Glomerular visceral epithelial cell (primary cell): ENCODE results near the gene GDF2.
A peak's percentile ranks its signal among the peaks of the same experiment; 100 is the strongest.

ENCODE experiments used
- DNase-seq: peaks from one replicate; pipeline ENCODE4 v3.0.0-alpha.2; 2016; ENCODE audit errors: extremely low spot score

GDF2 gene

DNA sequence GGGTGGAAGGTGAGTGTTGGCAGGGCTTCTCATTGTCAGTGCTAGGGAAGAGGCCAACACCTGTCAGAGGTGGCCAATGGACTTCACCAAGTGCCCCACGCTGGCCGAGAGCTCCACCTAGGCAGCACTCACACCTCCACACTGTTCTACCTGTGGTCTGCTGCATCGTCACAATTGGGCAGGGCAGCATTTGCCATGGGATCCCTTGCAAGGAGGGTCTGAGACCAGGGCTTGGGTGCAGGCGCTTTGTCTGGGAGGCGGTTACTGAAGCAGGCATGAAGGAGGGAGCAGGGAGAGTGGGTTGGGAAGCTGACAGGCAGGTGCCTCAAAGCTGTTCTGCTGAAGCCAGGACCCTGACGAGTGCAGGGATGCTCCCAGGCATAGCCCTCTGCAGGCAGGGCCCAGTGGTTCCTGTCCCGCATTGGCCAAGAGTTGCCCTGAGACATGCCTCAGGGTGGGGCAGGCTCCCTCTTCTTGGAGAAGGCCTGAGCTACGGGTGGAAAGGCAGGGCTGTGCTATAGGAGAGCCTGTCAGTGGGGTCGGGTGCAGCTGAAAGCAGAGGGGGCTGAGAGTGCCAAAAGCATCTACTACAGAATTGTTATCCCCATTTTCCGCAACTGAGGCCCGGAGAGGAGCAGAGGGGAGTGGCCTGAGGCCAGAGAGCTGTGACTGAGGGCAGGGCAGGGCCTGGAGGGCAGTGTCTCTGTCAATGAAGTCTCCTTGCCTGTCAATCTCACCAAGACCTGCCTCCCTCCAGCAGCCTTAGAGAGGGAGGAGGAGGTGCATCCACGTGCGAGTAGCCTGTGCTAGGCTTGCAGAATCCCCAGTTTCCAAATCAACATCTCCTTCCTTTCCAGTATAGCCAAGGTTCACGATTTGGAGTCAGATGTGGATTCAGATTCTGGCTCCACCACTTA, 29.9 kb downstream of the GDF2 start:
- no peak for DNase-seq

- no peak for DNase-seq
Measured at GRCh38 chr10:47353351-47353750, 31.1 kb downstream of the GDF2 start.

DNA sequence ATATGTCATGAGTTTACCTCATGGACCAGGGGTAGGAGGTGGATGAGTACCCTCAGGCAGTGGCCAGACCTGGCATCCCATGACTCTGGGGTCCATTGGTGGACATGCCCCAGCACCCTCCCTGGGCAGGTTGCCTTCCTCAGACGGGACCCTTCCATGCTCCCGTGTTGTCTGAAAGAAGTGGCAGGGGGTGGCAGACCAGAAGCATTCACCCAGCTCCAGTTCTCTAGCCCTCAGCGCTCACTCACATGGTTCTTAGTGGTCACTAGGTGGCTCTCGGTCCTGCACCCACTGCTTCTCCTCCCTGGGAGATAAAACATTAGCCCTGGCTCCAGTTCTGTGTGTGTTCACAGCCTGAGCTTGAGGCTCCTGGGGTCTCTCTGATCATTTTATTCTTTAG, 31.9 kb downstream of the GDF2 start:
- peak; percentile 17 for DNase-seq

DNA sequence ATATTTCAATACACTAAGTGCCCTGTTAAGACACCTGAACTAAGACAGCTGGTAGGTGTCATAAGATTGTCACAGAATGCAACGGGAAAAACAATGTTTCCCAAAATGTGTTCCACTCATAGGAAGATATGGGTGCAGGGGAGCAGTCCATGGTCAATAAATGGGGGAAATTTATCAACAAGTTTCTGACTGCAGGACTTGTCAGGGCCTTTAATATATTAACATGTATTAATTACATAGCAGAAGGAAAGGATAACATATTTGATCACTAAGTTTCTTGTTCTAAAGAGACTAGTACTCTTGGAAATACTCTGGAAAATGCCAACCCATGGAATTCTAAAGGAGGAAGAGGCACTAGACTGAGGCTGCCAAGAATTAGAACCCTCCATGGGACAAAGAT, 32.6 kb downstream of the GDF2 start:
- DNase-seq = no peak

DNA sequence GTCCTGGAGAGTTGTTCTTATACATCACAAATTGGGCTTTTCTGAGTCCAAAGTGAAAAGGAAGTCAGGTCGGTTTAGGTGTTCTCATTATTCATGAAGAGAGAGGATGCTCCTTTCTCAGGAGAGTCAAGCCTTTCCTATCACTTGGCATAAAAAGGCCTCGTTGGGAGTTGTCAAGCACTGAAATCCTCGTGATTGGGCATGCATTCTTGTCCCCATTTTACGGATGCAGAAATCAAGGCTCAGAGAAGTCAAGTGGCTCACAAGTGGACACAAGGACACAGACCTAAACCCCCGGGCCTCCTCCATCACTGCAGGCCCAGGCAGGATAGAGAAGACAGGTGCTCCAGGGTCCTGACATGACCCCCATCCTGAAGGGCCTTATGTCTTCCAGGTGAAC, 34.5 kb downstream of the GDF2 start:
- no peak for DNase-seq

DNA sequence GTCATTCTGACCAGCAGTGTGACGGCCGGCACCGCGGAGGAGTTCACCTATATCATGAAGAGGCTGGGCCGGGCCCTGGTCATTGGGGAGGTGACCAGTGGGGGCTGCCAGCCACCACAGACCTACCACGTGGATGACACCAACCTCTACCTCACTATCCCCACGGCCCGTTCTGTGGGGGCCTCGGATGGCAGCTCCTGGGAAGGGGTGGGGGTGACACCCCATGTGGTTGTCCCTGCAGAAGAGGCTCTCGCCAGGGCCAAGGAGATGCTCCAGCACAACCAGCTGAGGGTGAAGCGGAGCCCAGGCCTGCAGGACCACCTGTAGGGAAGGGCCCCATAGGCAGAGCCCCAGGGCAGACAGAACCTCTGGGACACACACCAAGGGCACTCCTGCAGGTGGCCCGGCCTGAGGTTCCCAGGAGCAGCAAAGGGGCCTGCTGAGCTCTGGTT, 34.9 kb downstream of the GDF2 start:
- DNase-seq = no peak

GRCh38 chr10:47357911-47358310, 35.7 kb downstream of the GDF2 start:
- no peak for DNase-seq

DNA sequence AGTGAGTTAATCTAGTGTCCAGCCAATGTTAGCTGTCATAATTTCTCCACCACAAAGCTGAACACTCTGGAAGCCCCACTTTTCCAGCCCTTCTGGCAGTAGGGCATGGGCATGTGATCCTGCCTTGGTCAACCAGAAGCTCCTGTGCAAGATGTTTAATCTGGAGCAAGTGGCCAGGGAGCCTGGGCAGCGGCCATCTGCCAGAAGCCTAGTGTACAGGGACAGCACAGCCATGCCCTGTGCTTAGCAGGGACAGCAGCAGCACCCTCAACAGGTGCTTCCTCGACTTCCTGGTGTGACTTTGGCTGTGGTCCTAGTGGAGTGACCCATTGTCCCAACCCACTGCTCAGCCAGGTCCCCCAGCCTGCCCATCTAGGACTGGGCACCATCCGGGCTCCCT, 36.2 kb downstream of the GDF2 start:
- DNase-seq = no peak

- DNase-seq = no peak
Measured at GRCh38 chr10:47359101-47359500, 36.8 kb downstream of the GDF2 start.

DNA sequence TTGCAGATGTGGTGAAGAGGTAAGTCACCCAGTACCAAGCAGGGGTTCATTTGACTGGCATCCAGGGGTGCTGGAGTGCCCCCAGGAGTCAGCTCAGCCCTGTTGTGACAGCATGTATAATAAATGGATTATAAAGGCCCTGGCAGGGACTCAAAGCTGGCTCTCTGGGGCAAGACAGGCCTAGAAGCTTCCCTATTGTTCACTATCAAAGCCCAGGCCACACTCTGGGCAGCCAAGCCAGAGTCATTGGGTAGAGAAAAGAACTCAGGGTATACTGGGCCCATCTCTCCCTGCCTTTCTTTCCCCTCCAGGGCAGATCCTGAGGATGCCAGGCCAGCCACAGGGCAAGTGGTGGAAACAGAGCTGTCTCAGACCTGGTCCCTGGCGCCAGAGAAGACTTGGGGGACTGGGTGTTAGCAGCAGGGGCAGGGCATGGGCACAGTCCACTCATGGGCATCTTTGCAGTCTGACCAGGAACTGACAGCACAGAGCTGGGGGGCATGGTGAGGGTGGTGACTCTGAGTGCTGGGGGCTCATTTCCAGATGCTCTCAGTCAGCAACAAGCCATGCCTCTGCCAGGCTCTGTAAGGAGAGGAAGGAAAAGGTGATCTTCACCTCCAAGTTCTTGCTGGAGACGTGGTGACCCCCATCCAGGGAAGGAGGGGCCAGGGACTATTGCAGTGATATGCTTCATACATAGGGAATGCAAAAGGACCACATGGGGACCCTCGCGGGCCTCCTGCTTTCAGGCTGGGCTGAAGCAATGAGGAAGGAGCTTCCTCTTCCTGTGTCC, 37.6 kb downstream of the GDF2 start:
- no peak for DNase-seq

- DNase-seq = no peak
Measured at GRCh38 chr10:47360419-47361040, 38.3 kb downstream of the GDF2 start.

DNA sequence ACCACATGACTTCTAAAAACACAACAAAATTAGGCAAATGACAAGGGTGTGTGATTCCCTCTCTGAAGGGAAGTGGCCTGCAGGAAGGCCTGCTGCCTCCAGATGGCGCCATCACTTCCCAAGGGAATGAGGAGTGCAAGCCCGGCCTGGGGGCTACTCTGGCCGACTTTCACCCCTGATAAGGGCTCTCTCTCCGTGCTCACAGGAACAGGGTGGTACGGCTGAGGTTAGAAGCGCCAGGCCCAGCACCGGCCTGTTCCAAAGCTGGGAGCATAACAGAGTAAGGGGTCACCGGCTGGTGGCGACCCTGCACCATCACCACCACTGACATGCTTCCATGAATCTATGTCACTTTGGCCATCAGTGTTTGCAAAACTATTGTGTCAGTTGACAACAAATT, 39.0 kb downstream of the GDF2 start:
- no peak for DNase-seq

DNA sequence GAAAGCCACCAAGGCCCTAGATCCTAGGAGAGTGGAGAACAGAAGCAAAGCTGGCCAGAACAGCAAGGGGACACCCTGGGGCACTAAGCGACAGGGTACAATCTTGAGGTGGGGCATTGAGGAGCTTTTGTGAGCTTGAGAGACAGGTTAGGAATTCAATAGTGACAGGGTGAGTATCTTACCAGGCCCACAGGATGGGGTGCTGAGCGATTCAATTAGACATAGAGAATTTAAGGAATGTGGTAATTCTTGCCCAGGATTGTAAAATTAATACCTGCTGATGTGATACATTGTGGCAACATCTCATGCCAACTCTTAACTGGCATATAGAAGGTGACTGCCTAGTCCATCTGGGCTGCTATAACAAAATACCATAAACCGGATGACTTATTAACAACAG, 39.9 kb downstream of the GDF2 start:
- DNase-seq = no peak

DNA sequence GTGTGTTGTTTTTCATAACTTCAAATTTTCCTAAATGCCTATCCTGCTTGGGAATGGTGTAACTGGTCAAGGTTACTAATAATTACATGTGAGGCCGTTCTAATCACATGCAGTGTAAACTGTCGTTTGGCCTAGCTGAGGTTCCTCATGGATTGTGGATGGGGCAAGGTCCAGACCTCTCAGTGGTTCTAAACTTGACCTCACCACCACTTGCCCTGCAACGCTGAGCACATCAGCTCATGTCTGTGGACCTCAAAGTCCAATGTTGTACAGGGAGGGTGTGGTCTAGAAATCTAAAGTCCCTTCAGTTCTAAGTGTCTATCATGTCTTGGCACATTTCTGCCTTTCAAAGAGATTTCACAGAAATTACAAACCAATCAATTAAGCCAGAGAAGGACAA, 41.5 kb downstream of the GDF2 start:
- no peak for DNase-seq

- no peak for DNase-seq
Measured at GRCh38 chr10:47364366-47364765, 42.1 kb downstream of the GDF2 start.

DNA sequence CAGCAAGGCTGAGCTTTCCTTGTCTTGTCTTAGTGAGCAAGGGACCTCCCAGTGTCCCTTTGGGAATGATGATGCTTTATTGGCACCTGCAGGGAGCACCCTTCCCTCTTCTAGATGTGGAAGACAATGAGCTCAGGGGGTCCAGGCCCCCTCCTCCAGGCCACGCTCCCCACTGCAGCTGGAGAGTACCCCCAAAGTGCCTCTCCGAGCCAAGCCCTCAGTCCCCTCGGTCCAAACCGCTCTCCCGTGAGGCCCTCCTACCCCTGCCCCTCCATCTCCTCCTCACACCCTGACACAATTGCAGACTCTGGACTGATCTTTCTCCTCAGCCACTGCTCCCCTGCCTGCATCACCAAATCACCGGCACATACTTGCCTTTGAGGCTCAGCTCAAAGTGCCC, 42.7 kb downstream of the GDF2 start:
- DNase-seq = no peak

DNA sequence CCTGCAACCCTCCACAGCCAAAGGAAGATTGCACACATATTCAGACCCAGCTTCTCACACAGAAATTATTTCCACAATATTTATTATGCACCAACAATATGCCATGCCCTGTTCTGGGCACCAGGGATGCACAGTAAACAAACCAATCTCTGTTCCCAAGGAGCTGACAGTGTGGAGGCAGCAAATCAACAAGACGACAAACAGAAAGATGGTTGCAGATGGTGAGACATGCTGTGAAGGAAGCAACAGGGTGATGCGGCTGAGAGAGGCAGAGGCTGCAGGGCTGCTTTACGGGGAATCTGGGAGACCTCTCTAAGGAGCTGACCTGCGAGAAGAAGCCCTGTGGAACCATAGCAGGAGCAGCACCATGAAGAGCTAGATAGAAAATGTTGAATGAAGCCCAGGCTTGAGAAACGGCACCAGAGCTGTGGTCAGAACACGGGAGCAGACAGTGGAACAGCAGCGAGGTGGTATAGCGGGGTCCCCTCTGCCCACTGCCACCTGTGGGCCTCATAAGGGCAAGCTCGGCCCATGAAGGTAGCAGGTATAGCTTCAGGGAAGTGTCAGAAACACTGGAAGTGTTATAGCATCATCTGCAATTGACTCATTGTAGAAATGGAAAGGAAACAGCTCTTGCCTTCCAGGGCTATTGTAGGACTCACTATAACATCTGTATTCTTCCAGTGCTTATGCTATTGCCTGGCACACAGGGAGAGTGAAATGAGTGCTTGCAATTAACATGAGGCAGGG, 43.4 kb downstream of the GDF2 start:
- DNase-seq = no peak

DNA sequence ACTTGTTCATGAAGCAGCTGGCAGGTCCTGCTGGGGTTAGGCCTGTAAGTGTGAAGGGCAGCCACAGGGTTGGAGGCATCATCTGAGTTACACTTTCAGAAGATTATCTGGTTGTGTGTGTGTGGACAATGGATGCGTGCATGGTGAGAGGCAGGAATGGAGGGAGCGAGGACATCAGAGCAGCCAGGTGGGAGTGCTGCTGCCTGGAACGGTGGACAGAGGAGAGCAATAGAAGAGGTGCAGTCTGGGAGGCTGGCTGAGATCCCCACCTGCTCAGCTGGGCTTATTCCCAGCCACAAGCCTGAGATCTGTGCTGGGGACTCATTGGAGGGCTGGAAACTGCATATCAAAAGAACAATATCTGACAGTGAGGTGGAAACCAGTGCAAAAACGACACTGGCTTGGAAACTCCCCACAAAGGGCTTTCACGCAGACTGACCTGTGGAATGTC, 44.0 kb downstream of the GDF2 start:
- DNase-seq = no peak

GRCh38 chr10:47366731-47367460, 44.6 kb downstream of the GDF2 start:
- no peak for DNase-seq

DNA sequence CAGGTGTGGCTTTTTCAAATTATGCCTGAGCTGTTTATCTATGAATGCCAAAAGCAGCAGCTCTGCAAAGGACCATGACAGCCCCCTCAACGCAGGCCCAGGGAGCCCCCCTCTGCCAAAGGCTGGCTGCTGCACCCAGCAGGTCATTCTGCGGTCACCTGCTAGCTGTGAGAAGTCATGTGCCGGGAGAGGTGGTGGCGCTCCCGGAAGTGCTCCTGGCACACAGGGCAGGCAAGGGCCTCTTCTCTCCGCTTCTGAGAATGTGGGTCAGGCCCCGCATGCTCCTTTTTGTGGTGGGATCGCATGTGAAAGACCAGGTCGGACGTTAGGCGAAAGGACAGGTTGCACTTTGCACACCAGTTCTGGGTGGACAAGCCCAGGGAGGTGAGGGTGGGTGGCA, 45.4 kb downstream of the GDF2 start:
- DNase-seq = no peak
